Stimulated activated CD4-positive, alpha-beta T cell treated with anti-CD3 and anti-CD28 coated beads, Interleukin-4, amount 100 ng/mL, for 1 hour (primary cell): ENCODE measurements around the gene OTUD5.
"Not testable (repeated sequence)": the region's sequence is repeated elsewhere in the genome, so short reads cannot be mapped to it uniquely, and the experiment has no call there.

Experiments
- DNase-seq: peaks from one replicate; pipeline ENCODE4 v3.0.0-alpha.2; 2020

Gene OTUD5

GRCh38 chrX:48883729-48884128, 73.7 kb downstream of the OTUD5 start:
- no peak for DNase-seq

- DNase-seq: not testable (repeated sequence)
Measured at GRCh38 chrX:48876944-48877343, 80.5 kb downstream of the OTUD5 start.
